Dermis blood vessel endothelial cell (primary cell): Measurements from ENCODE around the gene ATP10D. TPM values are rescaled to one million over a fixed set of nuclear protein-coding genes. Genes with fewer than 3 reads are reported as not detected.
"Not testable (repeated sequence)": the region's sequence is repeated elsewhere in the genome, so short reads cannot be mapped to it uniquely, and the experiment has no call there.

Source experiments
- DNase-seq: peaks from one replicate; pipeline ENCODE4 v3.0.0; 2010
- total RNA-seq: library from RNA; depleted of rRNA; stranded (reverse); fragments of >200 nt; gene quantifications from 2 replicates; pipeline ENCODE4 v1.2.3, GENCODE V29; 2014

The ATP10D gene
- total RNA-seq, 1 donor from 2014 or later = 30.5 TPM

GRCh38 chr4:47490550-47490949 is 5.5 kb downstream of the ATP10D start:
- peak; percentile 72 for DNase-seq

- no peak for DNase-seq
Measured at GRCh38 chr4:47493238-47494123, 8.4 kb downstream of the ATP10D start.

DNA sequence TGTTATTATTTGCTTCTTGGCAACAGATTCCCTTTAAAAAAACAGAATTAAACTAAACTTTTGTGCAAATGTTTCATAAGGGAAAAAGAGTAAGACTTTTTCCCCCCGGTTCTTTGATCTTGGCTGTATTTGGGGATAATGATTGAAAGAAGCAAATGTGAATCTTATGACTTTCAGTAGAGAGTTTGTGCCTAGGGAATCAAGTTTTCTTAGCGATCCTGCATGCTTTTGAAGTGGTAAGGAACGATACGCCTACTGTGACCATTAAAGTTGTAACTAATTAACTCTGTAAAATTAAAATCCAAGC is 9.0 kb downstream of the ATP10D start:
- no peak for DNase-seq

- DNase-seq = no peak
Measured at GRCh38 chr4:47498899-47499298, 13.8 kb downstream of the ATP10D start.

- no peak for DNase-seq
Measured at GRCh38 chr4:47499700-47500099, 14.6 kb downstream of the ATP10D start.

DNA sequence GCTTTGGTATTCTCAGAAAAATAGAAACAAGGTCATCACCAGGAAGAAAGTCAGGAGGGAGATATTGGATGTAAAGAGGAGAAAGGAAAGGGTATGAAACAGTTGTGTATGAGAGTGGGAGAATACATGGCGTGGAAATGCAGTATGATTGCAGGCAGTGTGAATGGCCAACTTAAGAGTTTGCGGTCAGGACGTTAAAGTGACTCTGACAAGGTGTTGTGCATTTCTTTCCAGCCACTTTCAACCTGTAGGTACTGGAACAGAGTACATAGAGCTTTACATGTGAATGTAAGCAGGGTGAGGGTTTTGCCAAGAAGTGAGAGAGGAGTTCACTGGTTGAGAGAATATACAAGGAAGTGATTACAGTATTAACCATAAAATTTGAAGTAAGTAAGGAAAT is 15.7 kb downstream of the ATP10D start:
- DNase-seq = no peak

DNA sequence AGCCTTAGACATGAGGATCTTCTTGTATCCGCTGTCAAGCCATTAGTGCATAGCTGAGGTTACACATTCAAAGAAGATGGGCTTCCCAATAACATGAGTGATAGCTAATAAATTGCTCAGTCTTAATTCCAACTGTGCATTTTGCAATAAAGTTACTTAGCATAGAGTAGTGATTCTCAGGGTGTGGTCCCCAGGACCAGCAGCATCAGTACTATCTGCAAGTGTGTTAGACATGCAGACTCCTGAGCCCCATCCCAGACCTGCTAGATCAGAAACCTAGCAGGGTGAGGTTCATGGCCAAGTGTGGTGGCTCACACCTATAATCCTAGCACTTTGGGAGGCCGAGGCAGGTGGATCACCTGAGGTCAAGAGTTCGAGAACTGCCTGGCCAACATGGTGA is 20.1 kb downstream of the ATP10D start:
- DNase-seq = no peak

DNA sequence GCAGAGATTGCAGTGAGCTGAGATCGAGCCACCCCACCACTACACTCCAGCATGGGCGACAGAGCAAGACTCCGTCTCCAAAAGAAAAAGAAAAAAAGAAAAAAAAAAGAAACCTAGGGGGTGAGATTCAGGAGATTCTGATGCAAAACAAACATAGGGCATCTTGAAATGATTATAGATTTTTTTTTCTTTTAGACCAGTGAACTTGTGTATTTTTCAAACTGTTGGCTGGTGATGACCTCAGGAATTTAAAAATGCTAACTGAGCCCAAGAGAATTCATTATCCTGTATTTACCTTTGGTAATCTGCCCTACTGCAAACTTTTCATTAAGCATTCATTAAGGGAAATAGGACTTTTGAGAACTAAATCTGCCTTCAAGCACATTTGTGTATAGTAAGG is 20.6 kb downstream of the ATP10D start:
- DNase-seq = no peak

- DNase-seq = peak; percentile 51
Measured at GRCh38 chr4:47510506-47511143, 25.6 kb downstream of the ATP10D start.

DNA sequence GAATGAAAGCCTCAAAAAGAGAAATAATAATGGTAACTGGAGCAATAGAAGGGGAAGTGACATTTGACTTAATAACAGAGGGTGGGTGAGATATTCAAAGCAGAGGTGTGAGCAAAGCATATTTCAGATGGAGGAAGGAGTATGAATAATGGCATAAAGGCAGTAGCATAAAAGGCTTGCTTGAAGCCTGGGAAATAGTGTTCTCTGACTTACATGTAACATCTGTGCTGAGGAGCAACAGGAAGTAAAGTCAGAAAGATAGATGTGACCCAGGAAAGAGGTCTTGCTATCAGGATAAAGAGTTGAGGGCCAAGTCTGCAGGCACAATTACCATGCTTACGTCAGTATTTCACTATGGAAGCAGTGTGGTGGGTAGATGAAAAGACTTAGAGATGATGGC is 28.4 kb downstream of the ATP10D start:
- DNase-seq = no peak

DNA sequence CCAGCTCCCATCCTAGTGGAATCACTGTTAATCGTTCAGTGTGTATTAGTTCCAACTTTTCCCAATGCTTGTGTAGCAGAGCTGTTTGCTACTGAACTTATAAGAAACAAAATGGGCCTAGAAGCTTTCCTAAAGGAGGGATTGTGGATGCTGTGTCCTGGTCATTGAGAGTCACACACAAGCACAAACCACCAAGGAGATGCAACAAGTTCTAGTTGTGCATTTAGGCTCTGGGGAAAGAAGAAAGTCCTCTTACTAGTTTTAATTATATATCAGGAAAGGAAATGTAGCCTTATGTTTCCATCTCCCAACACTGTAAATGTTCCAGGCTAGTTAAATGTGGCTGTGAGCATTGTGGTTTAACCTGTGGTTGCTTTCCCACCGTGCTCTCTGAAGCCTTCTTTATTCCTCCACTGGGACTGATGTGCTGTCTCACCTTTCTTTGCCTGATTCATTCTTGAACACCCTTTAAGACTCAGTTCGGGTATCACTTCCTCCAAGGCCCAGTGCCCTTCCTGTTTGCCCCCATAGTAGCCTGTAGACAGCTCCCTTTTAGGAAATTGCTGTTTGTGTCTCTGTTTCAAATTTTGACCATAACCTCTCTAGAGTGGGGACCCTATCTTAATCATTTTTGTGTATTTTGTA is 34.3 kb downstream of the ATP10D start:
- no peak for DNase-seq

- DNase-seq = peak; percentile 89
Measured at GRCh38 chr4:47525154-47525819, 40.2 kb downstream of the ATP10D start.

GRCh38 chr4:47526281-47526680 is 41.2 kb downstream of the ATP10D start:
- DNase-seq = no peak

- DNase-seq = not testable (repeated sequence)
Measured at GRCh38 chr4:47528646-47529045, 43.6 kb downstream of the ATP10D start.

DNA sequence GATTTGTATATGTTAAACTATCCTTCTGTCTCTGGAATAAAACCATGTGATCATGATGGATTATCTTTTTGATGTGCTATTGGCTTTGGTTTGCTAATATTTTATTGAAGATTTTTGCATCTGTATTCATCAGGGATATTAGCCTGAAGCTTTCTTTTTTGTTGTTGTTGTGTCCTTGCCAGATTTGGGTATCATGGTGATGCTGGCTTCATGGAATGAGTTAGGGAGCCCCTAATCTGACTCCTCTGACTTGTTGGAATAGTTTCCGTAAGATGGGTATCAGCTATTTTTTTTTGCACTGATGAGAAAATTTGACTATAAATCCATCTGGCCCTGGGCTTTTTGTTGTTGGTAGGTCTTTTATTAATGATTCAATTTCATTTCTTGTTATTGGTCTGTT is 45.7 kb downstream of the ATP10D start:
- DNase-seq = no peak

GRCh38 chr4:47531241-47531953 is 46.3 kb downstream of the ATP10D start:
- DNase-seq = peak; percentile 83

DNA sequence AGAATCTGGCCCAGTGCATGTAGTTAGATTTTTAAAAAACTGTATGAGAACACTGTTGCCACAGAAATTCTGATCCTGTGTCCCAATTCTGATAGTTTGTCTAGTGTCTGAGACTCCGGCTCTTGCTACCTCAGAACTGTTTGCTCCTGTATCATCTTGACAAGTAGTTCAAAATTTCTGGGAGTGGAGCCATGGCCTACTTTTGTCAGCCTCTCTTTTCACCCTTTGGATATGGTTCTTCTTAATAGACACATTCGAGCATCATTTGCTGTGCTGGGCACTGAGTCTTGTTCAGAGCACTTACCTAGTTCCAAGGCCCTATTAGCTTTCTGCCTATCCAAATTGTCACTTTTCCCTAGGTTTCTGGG is 46.9 kb downstream of the ATP10D start:
- no peak for DNase-seq

DNA sequence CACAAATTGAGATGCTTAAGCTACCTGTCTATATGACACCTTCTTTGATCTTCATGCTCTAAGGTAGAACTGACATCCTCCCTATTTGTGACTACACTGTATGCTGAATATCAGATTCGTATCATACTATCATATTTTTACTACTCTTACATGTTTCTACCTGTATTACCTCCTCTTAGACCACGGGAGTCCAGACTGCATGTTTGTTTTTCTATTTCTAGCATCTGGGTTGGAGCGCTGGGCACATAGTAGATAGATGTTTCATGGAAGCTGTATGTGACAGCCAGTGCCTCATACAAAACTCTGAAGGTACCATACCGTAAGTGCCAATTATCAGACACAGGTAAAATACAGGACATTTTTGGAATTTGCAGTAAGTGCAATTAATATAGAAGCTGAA is 47.6 kb downstream of the ATP10D start:
- no peak for DNase-seq

DNA sequence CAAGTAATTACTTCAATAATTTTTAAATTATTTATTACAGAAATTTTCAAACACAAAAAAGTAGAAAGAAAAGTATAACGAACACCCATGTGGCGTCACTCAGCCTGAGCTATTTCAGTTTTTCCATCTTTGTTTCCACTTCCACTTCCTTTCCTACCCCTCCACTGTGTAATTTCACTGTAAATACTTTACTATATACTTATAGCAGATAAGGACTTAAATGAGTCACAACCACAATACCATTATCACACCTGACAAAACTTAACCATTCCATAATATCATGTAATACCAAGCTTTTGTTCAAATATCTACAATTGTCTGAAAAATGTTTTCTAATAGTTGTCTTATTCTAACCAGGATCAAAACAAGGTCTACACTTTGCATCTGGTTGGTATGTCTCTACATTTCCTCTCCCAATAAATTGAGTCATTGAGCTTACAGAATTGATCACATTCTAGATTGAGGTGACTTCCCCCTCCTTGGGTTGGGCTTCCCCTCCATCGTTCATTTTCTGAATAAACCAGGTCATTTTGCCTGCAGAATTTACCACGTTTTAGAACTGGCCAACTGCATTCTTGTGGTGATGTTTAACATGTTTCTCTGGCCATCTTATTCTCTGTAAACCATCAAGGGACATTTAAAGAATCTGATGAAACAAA is 48.7 kb downstream of the ATP10D start:
- no peak for DNase-seq

DNA sequence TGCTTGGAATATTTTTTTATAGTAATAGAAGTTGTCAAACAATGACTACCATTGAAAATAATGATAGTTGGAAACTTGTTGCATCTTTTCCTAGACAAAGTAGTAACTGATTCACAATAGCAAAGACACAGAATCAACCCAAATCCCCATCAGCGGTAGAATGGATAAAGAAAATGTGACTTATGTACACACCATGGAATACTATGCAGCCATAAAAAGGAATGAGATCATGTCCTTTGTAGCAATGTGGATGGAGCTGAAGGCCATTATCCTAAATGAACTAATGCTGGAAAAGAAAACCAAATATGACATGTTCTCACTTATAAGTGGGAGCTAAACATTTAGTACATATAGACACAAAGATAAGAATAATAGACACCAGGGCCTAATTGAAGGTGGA is 49.7 kb downstream of the ATP10D start:
- DNase-seq = no peak

DNA sequence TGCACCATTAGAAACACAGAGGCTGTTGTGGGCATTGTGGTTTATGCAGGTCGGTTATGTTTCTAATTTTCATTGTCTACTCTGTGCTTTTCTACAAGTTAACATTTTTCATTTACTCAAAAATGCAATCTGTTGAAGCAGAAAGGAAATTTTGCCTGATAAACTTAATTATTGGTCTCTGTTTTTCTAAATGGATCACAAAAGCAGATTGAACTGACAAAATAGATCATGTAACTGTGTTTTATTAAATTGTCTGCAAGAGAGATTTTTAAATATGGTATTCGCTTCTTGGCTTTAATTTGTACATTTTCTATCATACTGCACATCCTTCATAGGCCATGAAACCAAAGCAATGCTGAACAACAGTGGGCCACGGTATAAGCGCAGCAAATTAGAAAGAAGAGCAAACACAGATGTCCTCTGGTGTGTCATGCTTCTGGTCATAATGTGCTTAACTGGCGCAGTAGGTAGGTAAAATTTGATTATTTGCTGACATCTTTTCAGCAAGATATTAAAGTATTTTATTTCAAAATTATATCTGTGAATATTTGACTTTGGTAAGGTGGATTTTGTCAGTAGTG is 50.6 kb downstream of the ATP10D start:
- no peak for DNase-seq

GRCh38 chr4:47536966-47537365 is 51.9 kb downstream of the ATP10D start:
- no peak for DNase-seq
